NCI-H345 treated with DMSO at 0.1 percent for 48 hours (cell line): ENCODE data around the gene ATP13A5.
A peak's percentile ranks its signal among the peaks of the same experiment; 100 is the strongest.

Experiments used
- DNase-seq: peaks from one replicate; lab custom pipeline; 2025; ENCODE audit not compliant: unreplicated experiment; lab: John Stamatoyannopoulos, UW

ATP13A5 gene

DNA sequence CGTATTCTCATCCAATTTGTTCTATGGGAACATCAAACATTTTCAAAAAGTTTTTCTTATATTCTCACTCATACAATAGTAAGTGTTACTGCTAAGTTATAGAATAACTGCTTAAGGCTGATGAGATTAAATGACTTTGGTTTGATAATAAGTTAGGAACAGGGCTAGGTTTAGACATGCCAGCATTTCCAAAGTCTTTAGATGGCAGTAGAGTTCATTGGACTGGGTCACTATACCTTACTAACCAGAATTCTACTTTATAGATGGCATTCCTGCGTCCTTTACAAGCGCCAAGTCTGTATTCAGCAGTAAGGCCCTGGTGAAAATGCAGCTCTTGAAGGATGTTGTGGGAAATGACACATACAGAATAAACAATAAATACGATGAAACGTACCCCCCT lies 115.8 kb downstream of the ATP13A5 start:
- no peak for DNase-seq

DNA sequence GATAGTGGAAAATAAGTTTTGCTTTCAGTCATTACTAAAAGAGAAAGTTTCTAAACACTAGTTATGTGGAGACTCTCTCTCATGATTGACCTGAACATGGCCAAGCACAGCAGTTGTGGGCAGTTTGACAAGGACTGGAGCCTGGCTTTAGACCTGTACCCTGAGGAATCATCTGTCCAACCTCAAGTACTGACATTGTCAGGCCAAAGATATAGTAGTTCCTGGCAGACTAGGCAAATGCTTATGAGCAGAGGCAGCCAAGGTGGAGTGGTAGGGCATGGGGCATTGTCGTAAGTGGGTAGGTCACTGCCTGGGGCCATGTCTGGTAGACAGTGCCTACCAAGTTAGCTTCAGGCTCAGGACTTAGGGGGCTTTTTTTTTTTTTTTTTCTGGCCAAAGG lies 116.6 kb downstream of the ATP13A5 start:
- no peak for DNase-seq

DNA sequence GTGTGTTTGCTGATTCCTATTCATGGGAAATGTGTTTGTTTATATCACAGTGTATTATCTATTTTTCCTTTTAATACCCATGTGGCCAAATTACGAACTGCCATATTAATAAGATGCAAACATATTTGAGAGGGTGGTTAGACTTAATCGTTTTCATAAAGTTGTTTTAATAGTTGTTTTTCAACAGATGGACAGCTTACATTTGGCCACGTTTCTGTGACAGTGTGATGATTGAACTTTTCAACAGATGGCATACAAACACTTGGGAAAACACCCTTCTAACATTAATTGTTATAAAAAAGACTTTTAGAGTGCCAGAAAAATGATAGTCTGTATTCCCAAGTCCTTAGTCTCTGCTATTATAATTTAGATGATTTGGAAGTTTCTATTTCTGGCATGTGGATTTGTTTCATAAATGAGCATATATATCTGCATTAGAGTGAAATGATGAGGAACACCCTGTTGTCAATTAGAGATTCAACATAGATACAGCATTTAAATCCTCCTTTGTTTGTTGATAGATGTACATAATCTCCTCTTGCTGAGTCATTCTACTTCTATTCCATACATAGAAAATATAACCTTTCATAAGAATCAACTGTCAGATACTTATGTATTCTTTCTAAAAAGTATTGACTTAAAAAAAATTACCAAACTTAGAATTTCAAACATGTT lies 124.4 kb downstream of the ATP13A5 start:
- no peak for DNase-seq

DNA sequence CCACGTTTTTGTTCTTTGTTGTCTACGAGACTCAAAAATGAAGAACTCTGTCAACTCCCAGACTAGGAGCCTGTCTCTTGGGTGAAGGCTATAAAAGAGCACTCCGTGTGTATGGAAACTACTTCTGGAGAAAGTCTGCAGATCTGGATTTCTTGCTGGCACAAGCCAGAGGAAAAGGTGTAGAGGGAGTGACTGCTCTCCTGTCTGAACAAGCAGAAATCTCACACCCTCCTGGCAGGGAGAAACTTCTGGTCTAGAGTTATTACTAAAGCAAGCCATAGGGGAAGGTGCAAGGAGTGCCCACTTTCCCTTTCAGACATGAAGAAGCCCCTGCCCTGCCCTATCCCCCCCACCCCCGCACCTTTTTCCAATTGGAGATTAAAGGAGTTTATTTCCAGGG lies 128.1 kb downstream of the ATP13A5 start:
- DNase-seq: no peak

DNA sequence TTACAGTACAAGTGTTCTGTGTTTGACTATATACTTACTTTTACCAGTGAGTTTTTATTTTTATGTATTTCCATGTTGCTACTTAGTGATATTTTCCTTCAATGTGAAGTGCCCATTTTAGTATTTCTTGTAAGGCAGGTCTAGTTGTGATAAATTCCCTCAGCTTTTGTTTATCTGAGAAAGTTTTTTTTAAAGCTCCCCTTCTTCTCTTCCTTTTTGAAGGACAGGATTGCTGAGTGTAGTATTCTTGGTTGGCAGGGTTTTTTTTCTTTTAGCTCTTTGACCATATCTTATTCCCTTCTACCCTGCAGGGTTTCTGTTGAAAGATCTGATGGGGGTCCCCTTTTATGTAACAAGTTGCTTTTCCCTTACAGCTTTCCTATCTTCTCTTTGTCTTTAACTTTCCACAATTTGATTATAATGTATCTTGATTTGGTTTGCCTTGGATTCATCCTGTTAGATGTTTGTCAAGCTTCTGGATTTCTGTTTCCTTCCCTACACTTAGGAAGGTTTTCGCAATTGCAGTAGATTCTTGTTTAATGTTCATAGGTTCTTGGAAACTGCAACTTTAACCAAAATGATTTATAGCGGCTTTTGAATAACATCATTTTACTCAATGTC lies 129.6 kb downstream of the ATP13A5 start:
- DNase-seq: no peak

DNA sequence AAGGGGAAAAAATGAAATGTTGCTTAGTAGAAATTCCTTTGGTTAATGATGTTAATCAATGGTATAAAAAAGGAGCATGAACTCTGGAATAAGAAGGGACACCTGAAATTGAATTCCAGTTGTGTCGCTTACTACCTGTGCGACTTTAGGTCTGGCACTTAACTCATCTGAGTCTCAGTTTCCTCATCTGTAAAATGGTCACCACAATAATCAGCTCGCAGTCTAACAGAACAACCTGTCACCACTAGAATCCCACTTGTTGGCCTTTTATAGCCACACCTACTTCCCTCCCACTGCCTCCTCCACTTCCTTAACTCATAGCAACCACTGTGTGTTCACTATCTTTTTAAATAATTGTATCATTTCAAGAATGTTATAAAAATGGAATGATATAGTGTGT lies 135.0 kb downstream of the ATP13A5 start:
- DNase-seq: no peak

DNA sequence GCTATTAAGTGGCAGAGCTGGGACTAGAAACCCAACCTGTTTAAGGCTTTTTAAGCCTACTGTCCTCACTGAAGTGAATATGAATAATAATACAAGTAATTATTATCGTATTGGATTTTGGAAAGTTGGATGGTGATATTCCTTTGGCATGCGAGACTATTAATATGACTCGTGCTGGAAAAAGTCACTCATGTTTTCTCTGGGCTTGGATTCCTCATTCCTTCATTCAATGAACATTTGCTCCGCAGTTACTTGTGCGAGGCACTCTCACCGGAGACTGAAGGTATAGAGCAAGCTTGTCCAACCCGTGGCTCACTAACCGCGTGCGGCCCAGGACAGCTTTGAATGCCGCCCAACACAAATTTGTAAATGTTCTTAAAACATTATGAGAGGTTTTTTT lies 136.8 kb downstream of the ATP13A5 start:
- DNase-seq: no peak

DNA sequence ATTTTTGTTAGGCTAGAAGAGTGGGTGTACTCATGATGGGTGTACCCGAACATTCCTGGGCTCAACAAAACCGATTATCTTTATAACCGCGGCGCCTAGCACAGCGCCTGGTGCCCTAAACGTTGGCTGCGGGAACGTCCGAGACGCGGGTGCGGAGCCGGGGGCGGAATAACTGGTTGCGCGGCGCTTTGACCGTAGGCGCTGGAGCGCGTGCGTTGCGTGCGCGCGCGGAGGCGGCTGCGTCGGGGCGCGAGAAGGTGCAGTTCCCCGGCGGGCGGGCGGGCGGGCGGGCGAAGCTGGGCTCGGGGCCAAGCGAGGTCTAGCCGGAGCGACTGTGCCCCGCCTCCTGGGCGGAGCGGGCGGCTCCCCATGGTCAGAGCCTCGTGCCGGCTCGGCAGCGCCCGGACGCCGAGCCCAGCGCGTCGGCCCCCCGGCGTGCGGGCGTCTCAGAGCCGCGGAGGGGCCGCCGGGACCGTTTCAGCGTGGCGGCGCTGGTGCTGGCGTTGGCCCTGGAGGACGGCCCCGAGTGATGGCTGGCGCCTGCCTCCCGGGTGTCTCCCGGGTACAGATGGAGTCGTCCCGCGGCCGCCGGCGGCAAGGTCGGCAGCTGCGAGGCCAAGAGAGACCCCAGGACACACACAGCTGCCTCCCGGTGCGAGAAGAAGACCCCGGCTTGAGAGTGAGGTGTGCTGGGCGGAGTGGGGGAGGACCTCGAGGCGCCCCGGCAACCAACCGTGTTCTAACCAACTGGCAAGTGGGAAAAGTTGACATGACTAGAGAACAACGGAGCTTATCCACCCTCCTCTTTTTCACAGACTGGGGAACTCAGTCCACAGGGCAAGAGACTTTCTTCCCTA lies 137.5 kb downstream of the ATP13A5 start, which contains the start of gene PLAAT1:
Gene PLAAT1 (plus strand): TSS at position 373 of the 857 bp plus-strand sequence. CDS start 14,429 bp downstream, outside the sequence.
- DNase-seq: peak; percentile 84

DNA sequence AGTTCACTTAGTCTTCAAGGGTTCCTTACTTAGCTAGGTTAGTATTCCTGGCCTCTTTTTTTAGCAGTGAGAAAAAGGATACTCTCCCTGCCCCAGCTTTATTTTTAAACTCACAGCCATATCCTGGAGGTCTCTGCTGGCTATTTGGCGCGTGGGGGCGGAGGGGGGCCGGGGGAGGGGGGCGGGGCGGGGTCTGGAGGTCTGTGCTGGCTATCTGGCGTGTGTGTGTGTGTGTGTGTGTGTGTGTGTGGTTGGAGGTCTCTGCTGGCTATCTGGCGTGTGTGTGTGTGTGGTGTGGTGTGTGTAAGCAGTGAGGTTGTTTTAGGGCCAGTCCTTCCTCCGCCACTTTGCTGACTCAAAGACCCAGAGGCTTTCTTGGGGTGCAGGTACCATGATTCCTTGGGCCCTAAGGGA lies 138.1 kb downstream of the ATP13A5 start:
- peak; percentile 56 for DNase-seq

DNA sequence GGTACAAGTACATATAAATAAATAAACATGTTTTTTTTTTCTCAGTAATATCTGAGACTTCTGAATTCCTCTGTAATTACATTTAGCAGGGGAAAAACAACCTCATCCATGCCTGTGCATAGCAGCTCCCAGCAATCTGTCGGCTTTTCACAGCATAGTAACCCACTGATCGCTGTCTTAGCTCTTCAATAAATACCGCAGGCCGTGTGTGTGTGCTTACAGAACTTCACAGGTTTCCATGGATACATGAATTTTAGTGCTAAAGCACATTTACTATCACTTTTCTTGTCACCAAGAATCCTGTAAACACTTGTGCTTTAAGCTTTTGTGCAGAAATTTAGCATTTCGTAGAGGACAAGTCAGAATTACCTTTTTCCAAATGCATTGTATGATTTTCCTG lies 141.5 kb downstream of the ATP13A5 start:
- no peak for DNase-seq

DNA sequence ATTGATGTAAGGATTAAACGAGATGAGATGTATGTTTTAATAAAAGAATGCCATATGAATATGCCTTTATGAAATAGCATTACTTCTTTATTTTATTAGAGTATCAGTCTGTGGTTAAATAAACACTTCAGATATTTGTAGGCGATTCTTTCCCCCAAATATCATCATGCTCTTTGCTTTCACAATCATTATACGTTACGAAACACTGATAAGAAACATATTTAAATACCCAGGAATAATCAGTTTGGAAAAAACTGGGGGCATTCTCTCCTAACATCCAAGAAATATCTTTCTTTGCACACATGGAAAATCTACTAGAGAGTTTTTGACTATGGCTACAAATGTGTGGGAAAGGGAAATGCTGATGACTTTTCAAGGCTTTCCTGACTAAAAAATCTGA lies 142.0 kb downstream of the ATP13A5 start:
- DNase-seq: no peak

DNA sequence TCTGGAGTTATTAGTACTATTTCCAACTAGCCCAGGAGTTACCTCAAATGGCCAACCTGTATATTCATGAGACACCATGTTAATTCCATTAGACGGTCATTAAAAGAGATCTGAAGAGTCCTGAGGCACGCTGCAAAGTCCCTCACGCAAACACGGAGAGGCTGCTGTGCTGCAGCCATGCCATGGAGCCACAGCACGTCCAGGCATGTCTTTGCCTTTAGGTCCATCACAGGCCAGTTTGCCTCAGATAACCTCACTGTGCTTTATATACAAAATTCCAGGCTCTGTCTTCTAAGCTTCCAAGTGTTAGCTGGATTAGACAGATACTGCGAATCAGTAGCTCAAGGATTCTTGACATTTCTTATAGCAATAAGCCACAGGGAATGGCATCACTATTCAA lies 147.4 kb downstream of the ATP13A5 start:
- DNase-seq: no peak

DNA sequence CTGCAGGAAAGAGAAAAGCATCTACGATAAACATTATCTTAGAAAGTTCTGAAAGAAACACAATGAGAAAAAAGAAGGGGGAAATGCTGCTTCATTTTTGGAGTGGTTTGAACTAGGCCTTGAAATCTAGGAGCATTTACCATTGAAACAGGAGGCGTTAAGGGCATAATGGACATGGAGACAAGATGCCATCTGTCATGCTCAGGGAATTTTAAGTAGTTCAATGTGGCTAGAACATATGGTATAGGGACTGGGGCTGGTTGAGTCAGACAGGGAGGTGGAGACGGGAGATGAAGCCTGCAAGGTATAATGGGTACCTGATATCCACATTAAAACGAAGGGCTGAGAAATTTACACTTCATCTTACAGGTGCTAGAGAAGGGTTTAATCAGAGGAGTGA lies 147.9 kb downstream of the ATP13A5 start:
- DNase-seq: peak; percentile 27

DNA sequence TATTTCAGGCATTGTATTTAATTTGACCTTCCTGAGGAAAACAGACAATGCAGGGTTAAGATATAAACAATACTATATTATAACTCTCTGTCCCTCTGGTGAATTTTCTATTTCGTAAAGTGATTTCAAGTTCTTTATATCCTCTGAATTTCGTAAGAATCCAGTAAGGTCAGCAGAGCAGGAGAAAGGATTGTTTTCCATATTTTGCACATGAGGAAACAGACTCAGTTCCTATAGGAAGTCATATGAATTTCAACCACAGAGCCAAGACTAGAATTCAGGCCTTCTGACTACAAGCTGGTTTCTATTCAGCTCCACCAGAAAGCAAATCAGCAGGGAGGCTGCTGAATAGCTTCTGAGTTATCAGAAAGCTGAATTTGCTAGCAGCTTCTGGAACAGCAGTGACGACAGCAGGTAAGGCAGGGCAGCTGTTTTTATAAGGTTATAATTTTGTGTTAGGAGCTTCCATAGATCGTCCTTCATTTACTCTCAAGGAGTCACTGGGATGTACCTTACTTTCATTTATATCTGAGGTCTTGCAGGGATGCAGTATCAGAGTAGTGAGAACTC lies 148.6 kb downstream of the ATP13A5 start:
- DNase-seq: peak; percentile 75

DNA sequence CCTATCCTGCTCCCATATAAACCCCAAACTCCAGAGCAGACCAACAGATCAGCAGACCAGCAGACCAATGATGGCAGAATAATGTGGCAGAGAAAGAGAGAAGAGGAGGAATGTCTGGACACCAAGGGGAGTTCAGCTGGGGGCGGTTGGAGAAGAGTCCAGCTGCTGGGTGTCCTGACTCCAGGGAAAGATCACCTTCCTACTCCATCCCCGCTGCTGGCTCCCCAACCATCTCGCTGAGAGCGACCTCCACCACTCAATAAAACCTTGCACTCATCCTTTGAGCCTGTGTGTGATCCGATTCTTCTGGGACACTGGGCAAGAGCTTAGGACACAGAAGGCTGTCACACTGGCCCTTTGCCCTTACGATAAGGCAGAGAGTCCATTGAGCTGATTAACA lies 150.3 kb downstream of the ATP13A5 start:
- DNase-seq: no peak

DNA sequence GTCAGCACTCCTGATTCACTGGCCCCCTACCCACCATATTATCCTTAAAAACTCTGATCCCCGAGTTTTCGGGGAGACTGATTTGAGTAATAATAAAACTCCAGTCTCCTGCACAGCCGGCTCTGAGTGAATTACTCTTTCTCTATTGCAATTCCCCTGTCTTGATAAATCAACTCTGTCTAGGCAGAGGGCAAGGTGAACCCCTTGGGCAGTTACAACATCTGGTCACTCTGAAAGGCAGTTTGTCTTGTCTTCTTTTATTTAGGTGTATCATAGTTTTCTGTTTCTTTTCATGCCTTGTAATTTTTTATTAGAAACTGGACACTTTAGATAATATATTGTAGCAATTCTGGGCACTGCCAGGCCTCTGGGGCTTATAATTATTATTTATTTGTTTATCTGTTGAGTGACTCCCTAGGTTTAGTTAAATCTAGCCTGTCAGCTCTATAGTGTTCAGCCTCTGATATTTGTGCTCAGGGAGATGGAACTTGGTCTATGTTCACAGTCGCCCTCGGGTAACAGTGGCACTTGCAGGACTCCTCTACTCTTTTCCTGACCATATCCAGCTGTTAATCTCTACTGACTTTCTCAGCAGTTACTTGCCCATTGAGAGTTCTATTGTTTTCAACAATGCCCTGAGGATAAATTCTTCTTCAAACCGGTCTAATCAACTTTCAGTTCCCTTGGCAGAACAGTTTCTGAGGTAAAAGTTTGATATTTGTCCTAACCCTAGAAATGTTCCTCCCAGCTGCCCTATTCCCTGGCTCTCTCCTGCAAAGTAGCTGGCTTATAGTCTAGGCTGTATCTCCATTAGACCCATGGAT lies 153.0 kb downstream of the ATP13A5 start:
- no peak for DNase-seq
